Right lobe of liver (tissue), 6 donors: ENCODE results near the gene KSR2. TPM values are rescaled to one million over a fixed set of nuclear protein-coding genes. Genes with fewer than 3 reads are reported as not detected.
A peak's percentile ranks its signal among the peaks of the same experiment; 100 is the strongest.

Experiments
- ATAC-seq, 4 donors: fragments of 200-7000 bp; cut with Tn5 transposase; one replicate each; pipeline ENCODE4 v1.9.1; 2020; ENCODE audit warnings: mild to moderate bottlenecking in 4 of 4, moderate library complexity in 4 of 4
- DNase-seq, 3 donors: peaks; one replicate each; pipeline ENCODE4 v3.0.0-alpha.2; 2020
- H3K27ac ChIP-seq, 3 donors: fragments of 200-600 bp; one replicate each; pipeline ENCODE4 v1.8.0; 2022
- H3K27me3 ChIP-seq, 2 donors: fragments of 200-600 bp; one replicate each; pipeline ENCODE4 v1.8.0; 2022
- H3K36me3 ChIP-seq, 4 donors: fragments of 200-600 bp; sonication (generic) in 1 of 4; one replicate each; pipeline versions ENCODE4 v1.5.1 to v1.8.0; 2017 to 2022; ENCODE audit warnings: control low read depth in 1 of 4
- H3K4me1 ChIP-seq, 4 donors: fragments of 200-600 bp; sonication (generic) in 1 of 4; one replicate each; pipeline versions ENCODE4 v1.5.1 to v1.8.0; 2017 to 2022; ENCODE audit warnings: control low read depth in 1 of 4
- H3K4me3 ChIP-seq, 3 donors: fragments of 200-600 bp; one replicate each; pipeline ENCODE4 v1.8.0; 2022
- H3K9me3 ChIP-seq, 4 donors: fragments of 200-600 bp; sonication (generic) in 1 of 4; one replicate each; pipeline versions ENCODE4 v1.5.1 to v1.8.0; 2017 to 2022; ENCODE audit warnings: control low read depth in 1 of 4
- CTCF ChIP-seq, 4 donors: fragments of 200-600 bp in 3 of 4; fragments of 450-650 bp in 1 of 4; IDR thresholded peaks; one replicate each; pipeline versions ENCODE4 v1.5.1 to v1.8.0; 2016 to 2022; ENCODE audit warnings: antibody characterized with exemption in 4 of 4, mild to moderate bottlenecking in 2 of 4
- POLR2A ChIP-seq: fragments of 450-650 bp; IDR thresholded peaks from one replicate; pipeline ENCODE4 v1.6.1; 2017; ENCODE audit warnings: antibody characterized with exemption, mild to moderate bottlenecking
- WGBS: methylation state at CpG from one replicate; pipeline ENCODE4 v1.1.6; 2018; ENCODE audit warnings: low coverage, low lambda C conversion rate; ENCODE audit not compliant: insufficient coverage; ENCODE audit errors: missing lambda C conversion rate; 5-methylcytosine and 5-hydroxymethylcytosine counted together
- intact Hi-C, 2 donors: fragments of 100-400 bp; cut with DNase I; formaldehyde crosslinking; loops; one replicate each; pipeline versions ENCODE4 v1.11.2 to v1.14.1; 2022
- total RNA-seq, 6 experiments: library from RNA; depleted of rRNA in 2 of 6; stranded (reverse); fragments of >200 nt in 2 of 6; fragmentation: NEBNext Ultra II Directional in 3 of 6; extraction: Animal tissue kit (Norgen Biotek cat#: 25700) in 3 of 6; gene quantifications; one replicate each; pipeline versions ENCODE4 v1.1.0 to v1.2.4, GENCODE V29; 2016 to 2023
- donor health status: DM: no; HTN: yes; CAD: no.
- donor health status: DM: no; HTN: no; CAD: no.
- donor health status: DM: no; HTN: no; CAD: no.
- donor health status: DM: no; HTN: yes; CAD: no.
- donor health status: DM: no; HTN: yes; CAD: no.

KSR2 gene
- total RNA-seq, 6 experiments from 2014 or later = 0.02 to 0.07 (median 0.02) TPM; not detected in 2

DNA sequence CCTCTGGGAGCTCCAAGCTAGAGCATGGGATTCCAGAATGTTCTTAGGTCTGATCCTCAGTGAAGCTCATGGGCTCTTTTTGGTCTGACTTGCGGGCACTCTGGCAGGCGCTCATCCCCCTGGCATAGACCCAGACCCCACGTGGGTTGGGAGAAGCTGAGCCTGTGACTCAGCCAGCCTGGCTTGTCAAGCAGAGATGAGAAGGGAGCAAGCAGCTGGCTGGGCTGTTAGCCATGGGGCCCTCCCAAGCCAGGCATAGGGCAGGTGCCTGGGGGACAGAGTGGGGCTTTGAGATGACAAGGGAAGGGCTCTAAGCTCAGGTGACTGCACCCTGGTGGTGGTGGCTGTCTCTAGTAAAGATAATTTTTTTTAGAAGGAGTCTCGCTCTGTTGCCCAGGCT lies 527.0 kb downstream of the KSR2 start:
- H3K4me1 ChIP-seq = no peaks in the 10 kb centered on the region
- no peak overlapping the region for H3K27ac ChIP-seq
- TF ChIP-seq POLR2A = no peak
- no peak for TF ChIP-seq CTCF (IDR thresholded peaks at IDR 0.05)
- no peaks in the 10 kb centered on the region for H3K27me3 ChIP-seq
- peak; percentile 27 to 87 (median 49) for ATAC-seq
- intact Hi-C loops = no loop called here
- peak in 2 of 3 donors; percentile 52 to 67 for DNase-seq
- no peaks in the 10 kb centered on the region for H3K36me3 ChIP-seq
- 20% methylated on average over 1 of the region's 4 CpGs for WGBS
- H3K4me3 ChIP-seq = no peak overlapping the region
- no peaks in the 10 kb centered on the region for H3K9me3 ChIP-seq

GRCh38 chr12:117440384-117440783 lies 528.4 kb downstream of the KSR2 start:
- Histone ChIP-seq H3K9me3 (no peaks in the 10 kb centered on the region), H3K27ac (no peak overlapping the region), H3K36me3 (no peaks in the 10 kb centered on the region), H3K4me3 (no peak overlapping the region), H3K4me1 (no peaks in the 10 kb centered on the region), H3K27me3 (no peaks in the 10 kb centered on the region)
- WGBS = 80% methylated on average over 2 of the region's 2 CpGs
- ATAC-seq = no peak
- intact Hi-C loops = no loop called here
- no peak for TF ChIP-seq CTCF (IDR thresholded peaks at IDR 0.05)
- no peak for TF ChIP-seq POLR2A
- DNase-seq = no peak

GRCh38 chr12:117439531-117440001 lies 529.2 kb downstream of the KSR2 start:
- H3K4me1 ChIP-seq = no peaks in the 10 kb centered on the region
- no peak for TF ChIP-seq CTCF (IDR thresholded peaks at IDR 0.05)
- H3K4me3 ChIP-seq = no peak overlapping the region
- H3K36me3 ChIP-seq = no peaks in the 10 kb centered on the region
- no peak overlapping the region for H3K27ac ChIP-seq
- peak in 2 of 4 donors; percentile 9 to 10 for ATAC-seq
- no peaks in the 10 kb centered on the region for H3K27me3 ChIP-seq
- intact Hi-C loops = no loop called here
- no peaks in the 10 kb centered on the region for H3K9me3 ChIP-seq
- 80% methylated on average over 1 of the region's 13 CpGs for WGBS
- no peak for DNase-seq

DNA sequence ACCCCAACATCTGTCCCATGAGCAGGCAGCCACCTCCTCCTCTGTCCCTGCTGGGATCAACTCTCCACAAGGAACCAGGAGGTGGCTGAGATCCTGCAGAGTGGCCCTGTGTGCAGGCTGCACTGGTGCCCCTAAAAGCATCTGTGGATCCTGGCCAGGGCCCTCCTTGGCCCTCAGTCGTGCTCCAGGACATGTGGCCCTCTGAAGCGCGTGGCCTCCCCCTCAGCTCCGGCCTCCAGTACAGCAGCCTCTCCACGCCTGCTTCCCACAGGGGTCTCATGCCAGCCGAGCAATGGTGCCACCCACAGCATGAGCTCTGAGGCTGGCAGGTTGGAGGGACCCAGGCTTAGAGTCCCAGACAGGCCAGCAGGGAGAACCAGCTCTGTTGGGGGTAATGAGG lies 530.0 kb downstream of the KSR2 start:
- no peaks in the 10 kb centered on the region for H3K36me3 ChIP-seq
- WGBS = no CpG with 5 or more reads among the region's 6 CpGs
- no peaks in the 10 kb centered on the region for H3K27me3 ChIP-seq
- ATAC-seq = no peak
- no peaks in the 10 kb centered on the region for H3K4me1 ChIP-seq
- DNase-seq = no peak
- no peaks in the 10 kb centered on the region for H3K9me3 ChIP-seq
- H3K27ac ChIP-seq = no peak overlapping the region
- H3K4me3 ChIP-seq = no peak overlapping the region
- TF ChIP-seq CTCF (IDR thresholded peaks at IDR 0.05) (no peak), POLR2A (no peak)
- intact Hi-C loops = no loop called here
